Esophagus muscularis mucosa (tissue), 3 donors: ENCODE results near the gene GRB2.

Experiments used
- POLR2AphosphoS5 ChIP-seq, 2 donors: sonication (generic); formaldehyde crosslinking; IDR thresholded peaks; one replicate each; pipeline ENCODE4 v1.6.1; 2017; ENCODE audit warnings: antibody characterized with exemption in 2 of 2
- TF ChIP-seq, protein P1 (sequence below), 3 experiments: fragments of 200-600 bp in 2 of 3; fragments of 450-650 bp in 1 of 3; sonication (generic) in 2 of 3; IDR thresholded peaks; one replicate each; pipeline ENCODE4 v1.5.1; 2017 to 2019; ENCODE audit warnings: antibody characterized with exemption in 3 of 3, mild to moderate bottlenecking in 2 of 3, moderate library complexity in 1 of 3

DNA sequence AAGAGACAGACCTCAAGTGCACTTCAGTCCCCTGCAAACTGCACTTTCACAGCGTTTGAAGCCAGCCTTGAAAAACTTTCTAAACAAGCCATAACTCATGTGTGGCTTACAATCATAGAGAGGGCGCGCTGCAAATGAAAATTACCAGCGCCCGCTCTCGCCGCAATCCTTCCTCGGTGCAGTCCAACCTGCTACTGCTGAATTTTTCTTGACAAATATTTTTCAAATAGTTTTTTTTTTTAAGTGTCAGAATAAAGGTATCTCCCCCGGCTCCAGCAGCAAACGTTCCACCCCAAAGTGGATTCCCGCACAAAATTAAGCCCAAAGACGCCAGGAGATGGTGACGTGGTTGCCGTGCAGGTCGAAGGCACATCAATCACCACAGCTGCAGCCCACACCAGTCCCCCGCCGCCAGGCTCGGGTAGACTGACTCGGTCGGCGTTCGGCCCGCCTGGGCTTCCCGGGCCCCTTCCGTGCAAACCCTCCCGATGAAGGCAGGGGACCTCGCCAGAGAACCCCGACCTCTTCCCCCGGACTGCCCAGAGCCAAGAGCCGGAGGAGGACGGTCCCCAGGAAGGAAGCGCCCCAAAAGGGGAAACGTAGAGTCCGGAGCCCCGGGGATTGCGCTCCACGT, 630 bp downstream of the GRB2 start:
- TF ChIP-seq, protein P1, sequence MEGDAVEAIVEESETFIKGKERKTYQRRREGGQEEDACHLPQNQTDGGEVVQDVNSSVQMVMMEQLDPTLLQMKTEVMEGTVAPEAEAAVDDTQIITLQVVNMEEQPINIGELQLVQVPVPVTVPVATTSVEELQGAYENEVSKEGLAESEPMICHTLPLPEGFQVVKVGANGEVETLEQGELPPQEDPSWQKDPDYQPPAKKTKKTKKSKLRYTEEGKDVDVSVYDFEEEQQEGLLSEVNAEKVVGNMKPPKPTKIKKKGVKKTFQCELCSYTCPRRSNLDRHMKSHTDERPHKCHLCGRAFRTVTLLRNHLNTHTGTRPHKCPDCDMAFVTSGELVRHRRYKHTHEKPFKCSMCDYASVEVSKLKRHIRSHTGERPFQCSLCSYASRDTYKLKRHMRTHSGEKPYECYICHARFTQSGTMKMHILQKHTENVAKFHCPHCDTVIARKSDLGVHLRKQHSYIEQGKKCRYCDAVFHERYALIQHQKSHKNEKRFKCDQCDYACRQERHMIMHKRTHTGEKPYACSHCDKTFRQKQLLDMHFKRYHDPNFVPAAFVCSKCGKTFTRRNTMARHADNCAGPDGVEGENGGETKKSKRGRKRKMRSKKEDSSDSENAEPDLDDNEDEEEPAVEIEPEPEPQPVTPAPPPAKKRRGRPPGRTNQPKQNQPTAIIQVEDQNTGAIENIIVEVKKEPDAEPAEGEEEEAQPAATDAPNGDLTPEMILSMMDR (IDR thresholded peaks at IDR 0.05), result no peak
- no peak for TF ChIP-seq POLR2AphosphoS5 (IDR thresholded peaks at IDR 0.05)
